HG03196 (cell line): ENCODE data around the gene THOC6.

Source experiments
- ATAC-seq: cut with Tn5 transposase; IDR thresholded peaks from one replicate; pipeline ENCODE4 v1.9.1; 2021; ENCODE audit not compliant: unreplicated experiment

The THOC6 gene

DNA sequence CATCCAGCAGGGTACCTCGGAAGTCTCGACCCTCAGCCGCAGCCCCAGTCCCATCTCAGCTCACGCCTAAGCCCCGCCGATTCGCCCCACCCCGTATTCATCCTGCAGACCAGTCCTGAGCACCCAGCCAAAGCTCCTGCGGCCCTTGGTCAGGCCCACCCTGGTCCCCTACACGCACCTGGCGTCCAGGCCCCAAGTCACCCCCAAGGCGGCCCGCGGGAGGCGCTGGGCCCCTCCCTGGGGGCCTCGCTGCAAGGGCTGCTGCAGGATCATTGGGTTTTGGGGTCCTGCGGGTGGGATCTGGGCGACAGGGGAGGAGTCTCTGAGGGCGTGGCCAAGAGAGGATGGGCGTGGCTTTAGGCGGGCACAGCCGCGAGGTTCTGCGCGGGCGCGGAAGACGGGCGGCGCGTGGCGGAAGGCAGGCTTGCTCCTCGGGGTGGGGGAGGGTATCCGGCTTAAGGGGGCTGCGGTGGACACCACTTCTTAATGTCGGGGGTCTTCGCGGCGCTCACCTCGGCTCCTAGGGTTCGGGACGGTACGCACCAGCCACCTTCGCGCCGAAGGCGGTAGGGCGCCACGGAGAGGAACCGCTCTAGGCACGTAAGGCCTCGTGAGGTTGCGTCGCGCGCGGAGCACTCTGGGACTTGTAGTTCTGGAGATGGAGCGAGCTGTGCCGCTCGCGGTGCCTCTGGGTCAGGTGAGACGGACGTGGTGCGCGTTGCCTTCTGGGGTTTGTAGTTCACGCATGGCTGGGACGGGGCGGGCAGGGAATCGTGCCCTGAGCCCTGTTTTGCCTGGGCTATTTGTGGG is at the start of gene THOC6, which contains the start of gene HCFC1R1:
Gene THOC6 (plus strand): TSS at position 367 of the 810 bp plus-strand sequence. CDS start 292 bp downstream, at position 659.
Gene HCFC1R1 (minus strand): TSS at position 274 of the 810 bp plus-strand sequence. CDS start 1 bp downstream, at position 273.
- peak; percentile 65 for ATAC-seq

DNA sequence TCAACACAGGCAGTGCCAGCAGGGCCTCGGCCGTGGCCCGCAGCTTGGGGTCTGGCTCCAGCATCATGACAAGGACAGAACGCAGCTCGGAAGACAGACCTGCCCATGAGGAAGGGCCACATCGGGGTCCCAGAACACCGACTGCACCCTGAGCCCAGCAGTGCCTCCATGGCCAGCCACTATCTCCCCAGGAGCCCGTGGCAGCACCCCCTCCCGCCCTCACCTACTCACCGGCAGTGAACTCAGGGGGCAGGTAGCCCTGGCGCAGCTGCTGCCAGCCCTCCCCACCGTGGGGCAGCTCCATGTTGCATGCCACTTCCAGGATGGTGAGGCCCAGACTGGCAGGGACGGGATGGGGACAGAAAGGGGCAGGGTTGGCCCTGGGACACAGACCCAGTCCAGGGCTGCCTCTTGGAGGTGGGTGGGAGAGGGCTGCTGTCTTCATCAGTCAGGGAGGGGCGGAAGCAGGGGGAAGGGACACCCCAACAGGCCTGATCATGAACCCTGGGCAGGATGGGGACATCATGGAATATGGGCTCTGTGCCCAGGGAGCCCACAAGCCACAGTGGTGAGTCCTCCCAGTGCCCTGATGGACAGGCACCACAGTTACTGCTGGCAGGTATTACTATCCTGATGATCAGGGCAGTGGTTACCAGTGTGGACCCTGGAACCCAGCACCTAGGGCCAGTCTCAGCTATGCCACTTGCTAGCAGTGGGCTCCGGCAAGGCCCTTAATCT is 49.3 kb upstream of the THOC6 start:
- ATAC-seq = no peak

DNA sequence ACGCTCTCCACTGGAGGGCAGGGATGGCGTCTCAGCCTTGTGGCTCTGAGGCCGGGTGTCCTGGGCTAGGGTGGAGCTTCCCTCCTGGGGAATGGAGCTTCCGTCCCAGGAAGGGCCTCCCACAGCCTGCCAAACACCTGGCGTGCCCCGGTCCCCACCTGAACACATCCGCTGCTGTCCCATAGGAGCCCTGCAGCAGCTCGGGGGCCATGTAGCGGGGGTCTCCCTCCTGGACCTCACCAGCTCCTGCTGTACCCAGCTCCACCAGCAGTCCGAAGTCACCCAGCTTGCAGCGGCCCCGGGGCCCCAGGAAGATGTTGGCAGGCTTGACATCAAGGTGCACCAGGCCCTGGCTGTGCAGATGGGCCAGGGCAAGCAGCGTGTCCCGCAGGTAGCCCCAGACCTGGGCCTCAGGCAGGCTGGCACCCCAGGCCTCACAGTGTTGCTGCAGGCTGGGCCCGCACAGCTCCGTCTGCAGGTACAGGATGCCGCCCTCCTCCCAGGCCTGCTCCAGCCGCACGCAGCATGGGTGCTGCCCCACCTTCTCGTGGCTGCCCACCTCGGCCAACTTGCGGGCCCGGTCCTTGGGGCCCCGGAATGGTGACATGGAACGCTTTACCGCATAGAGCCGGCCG is 48.6 kb upstream of the THOC6 start:
- no peak for ATAC-seq

DNA sequence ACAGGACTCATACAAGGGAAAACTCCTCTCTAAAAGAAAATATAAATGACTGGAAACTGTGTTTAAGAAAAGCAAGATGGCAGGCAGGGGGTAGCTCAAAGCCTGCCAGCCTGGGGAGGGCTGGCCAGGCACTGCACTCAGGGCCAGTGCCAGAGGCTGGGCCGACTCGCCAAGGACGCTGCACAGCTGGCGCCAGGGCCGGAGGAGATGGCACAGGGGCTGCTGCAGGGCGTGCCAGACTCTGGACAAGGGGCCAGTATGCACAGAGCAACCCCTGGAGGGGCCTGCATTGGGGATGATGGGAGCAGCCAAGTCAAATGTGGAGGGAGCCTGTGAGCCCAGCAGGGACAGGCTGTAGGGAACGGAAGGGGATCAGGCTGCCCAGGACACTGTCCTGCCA is 47.6 kb upstream of the THOC6 start:
- ATAC-seq = no peak

DNA sequence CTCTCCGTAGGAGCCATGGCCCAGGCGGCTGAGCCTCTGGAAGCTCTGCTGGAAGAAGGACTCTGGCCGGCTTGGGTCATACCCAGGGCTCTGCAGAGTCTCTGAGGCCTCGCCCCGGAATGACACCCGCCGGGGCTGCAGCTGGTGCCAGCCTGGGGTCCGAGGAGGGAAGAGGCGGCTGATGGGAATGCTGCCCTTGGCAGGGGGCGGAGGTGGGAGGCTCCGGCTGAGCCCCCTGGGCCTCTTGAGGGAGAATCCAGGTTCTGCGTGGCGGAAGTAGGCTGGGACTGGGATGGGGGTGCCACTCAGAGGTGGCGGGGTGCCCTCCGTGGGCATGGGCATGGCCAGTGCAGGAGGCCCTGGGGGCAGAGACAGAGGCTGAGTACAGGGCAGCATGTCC is 47.2 kb upstream of the THOC6 start:
- ATAC-seq = no peak

DNA sequence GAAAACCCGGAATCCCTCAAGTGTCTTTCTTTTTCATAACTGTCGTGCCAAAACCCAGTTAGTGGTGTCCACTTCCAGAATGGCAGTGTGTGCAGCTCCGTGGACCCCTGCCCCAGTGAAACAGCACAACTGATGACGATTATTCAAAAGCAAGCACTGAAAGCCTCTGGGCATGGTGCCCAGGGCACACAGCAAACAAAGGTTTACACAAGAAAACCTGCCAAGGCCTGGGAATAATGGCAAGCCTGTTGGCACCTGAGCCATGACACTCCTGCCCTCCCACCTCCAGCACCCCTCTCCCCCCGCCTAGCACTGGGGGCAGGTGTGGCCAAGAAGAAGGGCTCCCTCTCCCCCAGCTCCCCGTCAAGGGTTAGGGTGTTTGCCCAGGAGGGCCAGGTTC is 46.4 kb upstream of the THOC6 start:
- ATAC-seq = no peak

DNA sequence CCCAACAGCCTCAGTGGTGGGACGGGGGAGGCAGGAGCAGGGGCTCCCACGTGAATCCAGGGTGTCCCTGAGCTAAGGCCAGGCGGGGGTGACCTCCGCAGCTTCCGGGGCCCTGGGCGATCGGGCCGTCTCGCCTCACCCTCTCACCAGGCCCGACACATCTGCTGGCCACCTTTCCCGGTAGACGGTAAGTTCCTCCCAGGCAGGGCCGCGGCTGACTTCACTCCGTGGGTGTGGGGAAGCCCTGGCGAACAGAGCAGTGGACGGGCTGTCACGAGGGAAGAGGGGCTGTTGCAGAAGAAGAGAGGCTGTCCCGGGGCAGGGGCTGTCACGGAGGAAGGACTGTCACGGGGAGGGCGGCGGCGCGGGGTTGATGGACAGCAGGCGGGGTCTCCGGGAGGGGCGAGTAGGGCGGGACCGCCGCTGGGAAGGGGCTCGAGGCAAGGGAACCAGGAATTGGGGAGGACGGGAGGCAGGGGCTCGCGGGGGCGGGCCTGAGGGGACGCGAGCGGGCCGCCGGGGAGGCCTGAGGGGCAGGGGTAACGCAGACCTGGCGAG is 44.1 kb upstream of the THOC6 start:
- ATAC-seq = peak; percentile 3

DNA sequence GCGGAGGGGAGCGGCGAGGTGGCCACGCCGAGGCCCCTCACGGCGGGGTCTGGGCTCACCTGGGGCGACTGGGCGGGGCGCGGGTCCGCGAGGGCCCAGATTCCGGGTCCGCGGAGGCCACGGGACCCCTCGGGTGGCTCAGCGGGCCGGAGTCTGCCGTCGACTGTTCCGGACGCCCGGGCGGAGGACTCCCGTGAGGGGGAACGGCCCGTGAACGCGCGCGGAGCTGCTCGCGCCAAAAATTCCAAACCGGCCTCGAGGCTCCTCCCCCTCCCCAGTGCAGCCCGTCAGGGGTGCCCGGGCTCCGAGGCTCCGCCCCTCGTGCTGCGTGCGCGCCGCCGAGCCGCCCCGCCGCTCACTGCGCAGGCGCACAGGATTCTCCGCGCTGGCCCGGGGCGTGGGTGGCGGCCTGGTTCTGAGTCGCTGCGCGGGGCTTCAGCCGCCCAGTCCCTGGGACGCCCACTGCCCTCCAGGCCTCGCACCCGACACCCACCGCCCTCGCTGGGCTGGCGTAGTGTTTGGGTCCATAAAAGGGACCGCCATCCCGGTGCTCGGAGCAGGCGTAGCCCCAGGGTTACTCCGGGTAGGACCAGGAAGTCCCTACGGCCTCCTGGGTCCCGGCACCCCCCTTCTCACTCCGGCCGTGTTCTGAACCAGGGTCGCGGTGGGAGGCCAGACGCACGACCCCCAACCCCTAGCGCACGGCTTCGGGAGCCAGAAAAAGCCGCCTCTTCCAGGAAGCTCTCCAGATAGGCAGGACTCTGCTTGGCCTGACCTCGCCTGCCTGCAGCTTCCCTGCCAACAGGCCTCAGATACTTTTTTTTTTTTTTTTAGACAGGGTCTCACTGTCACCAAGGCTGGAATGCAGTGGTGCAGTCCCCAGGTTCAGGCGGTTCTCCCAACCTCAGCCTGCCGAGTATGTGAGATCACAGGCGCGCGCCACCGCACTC is 43.3 kb upstream of the THOC6 start, which contains the start of gene PKMYT1:
Gene PKMYT1 (minus strand): TSS at position 220 of the 950 bp plus-strand sequence. CDS start 789 bp downstream, outside the sequence.
- peak; percentile 55 for ATAC-seq

DNA sequence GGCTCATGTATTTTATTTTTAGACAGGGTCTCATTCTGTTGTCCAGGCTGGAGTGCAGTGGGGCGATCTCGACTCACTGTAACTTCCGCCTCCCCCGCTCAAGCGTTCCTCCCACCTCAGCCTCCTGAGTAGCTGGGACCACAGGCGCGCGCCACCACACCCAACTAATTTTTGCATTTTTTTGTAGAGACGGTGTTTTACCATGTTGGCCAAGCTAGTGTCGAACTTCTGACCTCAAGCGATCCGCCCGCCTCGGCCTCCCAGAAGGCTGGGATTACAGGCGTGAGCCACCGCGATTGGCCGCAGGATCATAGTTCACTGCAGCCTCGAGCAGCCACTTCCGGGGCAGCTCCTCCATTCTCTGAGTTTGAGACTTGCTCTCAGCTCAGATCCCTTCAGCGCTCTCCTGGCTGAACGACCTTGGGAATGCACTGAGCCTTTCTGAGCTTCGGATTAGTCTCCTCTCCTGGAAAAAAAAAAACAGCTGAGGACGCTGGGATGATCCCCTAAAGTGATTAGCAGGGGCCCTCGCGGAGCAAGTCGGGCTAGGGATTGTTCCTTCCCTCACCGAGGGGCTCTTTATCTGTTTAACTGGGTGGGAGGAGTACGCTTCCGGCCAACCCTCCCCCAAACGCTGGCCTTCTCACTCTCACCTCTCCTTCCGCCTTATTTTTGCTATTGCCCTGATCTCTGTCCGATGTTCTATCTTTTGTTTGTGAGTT is 42.5 kb upstream of the THOC6 start:
- no peak for ATAC-seq

DNA sequence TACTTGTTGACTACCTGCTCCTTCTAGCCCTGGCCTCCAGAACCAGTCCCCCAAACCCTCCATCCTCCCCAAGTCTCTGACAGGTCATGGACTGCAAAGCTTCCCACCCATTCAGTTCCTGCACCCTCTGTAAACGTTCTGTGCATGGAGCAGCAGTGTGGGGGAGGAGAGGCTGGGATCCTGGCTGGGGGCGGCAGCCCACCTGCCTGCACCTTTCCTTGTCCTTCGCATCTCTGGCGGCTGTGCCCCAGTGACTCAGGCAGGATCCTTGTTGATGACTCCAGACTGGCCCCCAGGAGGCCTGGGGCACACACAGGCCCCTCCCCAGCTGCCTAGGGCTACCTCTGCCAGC is 42.0 kb upstream of the THOC6 start:
- no peak for ATAC-seq

DNA sequence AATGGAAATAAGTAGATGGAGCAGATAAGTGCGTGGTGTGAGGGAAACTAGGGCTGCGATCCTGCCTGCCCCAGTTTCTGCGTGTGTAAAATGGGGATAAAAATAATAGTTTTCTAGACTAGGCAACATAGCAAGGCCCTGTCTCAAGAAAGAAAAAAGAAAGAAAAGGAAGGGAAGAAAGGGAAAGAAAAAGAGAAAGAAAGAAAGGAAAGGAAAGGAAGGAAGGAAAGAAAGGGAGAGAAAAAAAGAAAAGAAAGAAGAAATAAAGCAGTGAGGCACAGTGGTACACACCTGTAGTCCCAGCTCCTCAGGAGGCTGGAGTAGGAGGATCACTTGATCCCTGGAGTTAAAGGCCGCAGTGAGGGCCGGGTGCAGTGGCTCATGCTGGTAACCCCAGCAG is 41.4 kb upstream of the THOC6 start:
- no peak for ATAC-seq

DNA sequence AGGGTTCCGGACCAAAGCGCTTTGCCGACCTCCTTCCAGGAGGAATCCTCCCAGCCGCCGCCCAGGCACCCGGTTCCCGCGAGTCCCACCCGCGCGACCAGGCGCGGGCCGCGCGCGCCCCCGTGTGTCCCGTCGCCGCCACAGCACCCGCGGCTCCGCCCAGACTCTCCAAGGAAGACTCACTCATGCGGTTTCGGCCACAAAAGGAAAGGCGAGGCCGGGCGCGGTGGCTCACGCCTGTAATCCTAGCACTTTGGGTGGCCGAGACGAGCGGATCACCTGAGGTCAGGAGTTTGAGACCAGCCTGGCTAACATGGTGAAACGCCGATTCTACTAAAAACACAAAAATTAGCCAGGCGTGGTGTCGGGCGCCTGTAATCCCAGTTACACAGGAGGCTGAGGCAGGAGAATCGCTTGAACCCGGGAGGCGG is 40.1 kb upstream of the THOC6 start:
- peak; percentile 36 for ATAC-seq

DNA sequence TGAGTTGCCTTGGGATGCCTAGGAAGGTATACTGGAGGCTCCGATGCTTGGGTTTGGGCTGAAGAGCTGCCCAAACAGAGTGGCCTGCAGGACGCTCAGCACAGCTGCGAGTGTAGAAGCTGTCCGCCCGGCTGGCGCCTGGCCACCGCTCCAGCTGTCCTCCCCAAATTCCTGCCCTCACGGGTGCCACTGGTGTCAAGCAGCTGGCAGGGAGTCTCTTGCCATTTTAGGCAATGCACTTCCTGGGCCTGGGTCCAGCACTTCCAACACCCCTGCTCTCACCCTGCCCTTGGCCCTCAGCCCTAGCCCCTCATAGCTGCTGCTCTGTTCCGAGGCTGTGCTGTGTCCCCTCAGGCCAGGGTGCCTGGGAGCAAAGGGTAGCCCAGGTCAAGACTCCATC is 38.4 kb upstream of the THOC6 start:
- ATAC-seq = no peak

DNA sequence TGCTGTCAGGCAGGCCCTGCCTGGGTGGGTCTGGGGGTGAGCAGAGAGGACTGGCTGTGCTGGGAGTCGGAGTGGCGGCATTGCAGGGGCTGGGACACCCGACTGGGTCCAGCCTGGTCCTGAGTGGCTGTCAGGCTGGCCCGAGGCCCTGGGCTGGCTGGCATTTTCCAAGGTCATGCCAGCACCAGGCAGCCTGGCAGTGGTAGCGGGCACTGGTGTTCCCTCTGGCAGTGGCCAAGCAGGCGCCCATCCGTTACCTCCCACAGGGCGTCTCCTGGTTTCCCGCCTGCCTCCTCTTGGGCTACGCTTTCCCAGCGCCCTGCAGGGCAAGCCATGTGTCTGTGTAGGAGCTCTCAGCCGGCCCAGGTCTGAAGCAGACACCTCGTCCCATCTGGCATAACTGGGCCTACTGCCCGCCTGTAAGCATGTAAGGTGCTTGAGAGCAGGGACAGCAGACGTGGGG is 37.9 kb upstream of the THOC6 start:
- ATAC-seq = no peak

DNA sequence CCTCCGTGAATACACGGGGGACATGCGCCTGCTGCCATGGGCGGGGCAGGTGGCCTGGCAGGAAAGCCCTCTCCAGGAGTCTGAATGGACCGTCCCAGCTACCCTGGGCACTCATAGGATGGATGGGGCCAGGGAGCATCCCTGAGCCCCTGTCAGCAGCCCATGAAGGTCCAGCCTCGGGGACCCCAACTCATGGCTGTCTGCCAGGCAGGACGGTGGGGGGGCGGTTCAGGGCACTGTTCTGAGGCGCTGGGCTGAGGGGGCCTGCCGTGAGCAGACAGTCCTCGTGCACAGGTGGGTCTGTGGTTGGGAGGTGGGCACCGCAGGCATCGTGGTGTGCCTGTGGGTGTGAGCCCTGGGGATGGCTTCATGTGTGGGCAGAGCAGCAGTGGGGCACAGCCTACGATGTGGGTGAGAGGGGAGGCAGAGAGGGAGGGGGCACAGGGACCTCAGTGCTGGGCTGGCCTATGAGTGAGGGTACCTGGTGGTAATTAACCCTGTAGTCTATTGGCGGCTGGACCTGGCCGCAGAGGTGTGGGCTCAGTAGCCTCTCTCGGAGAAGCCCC is 37.1 kb upstream of the THOC6 start:
- ATAC-seq = no peak

DNA sequence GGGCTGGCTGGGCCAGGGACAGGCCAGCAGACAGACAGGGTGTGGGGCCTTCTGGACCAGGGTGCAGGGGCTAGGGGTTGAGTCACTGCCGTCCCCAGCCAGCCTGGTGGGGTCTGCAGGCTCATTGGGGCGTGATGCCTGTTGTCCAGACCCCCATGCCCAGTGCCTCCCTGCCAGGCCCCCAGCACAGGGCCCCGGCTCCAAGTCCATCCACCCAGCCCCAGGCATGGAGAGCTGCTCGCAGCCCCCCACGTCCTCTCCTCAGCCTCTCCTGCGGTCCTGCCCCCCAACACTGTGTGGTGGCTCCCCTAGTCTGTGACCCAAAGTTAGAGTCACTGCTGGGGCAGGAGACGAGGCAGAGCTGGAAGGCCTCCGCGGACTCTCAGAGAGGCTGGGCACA is 36.5 kb upstream of the THOC6 start:
- no peak for ATAC-seq

DNA sequence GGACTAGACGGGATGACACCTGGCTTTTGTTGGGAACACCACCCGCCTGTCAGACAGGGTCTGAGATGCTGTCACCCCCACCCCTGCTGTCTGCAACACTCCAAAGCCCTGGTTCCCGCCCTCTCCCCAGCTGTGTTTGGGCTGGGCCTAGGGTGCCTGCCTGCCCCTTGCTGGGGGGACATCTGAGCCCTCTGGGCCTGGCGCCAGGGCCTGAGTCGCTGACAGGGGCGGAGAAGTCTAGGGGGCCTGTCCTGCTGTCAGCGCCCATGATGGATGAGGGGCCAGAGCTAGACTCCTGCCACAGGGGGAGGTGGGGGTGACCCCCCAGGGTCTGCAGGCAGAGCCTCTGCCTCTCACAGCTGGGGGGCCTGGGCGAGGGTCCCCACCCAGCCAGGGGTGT is 36.0 kb upstream of the THOC6 start:
- ATAC-seq = no peak

DNA sequence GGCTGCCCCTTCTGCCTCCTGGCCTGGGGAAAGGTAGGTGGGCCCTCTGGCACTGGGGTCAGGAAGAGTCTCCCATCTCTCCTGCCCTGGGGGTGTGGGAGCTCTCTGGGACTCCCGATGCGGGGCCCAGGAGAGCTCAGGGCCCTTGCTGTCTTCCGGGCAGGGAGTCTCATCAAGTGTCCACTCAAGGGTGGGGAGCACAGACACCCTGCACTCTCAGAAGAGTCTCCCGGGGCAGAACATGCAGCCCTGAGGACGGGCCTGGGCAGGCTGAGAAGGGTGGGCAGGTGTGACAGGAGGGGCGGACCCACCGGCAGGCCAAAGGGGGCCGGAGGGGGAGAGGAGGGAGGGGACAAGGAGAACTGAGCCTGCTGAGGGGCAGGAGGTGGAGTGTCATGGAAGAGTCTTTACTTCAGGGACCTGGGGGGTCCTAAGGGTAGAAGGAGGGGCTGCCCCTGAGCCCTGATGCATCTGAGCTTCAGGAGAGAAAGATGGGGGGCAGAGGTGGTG is 35.2 kb upstream of the THOC6 start:
- ATAC-seq = no peak

DNA sequence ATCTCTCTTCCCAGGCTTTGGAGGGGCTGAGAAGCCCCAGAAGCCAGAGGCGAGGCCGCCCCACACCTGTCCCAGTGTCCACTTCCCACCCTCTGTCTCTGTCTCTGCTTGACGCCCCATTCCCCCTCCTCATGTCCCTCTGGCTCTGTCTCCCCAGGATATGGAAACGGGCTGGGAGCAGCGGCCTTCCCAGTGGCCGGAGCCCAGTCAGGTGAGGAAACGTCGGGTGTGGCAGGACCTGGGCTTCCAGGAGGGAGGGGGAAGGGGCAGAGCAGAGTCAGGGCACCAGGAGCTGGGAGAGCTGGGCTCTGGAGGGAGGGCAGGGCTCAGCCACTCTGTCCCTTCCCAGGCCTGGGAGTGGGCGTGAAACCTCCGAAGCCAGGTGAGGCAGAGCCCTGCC is 32.9 kb upstream of the THOC6 start:
- no peak for ATAC-seq
